Uterus (tissue), 2 donors: ENCODE measurements around the gene EFNB1.

Source experiments
- CTCF ChIP-seq, 4 experiments: fragments of 200-600 bp in 2 of 4; fragments of 450-650 bp in 2 of 4; sonication (generic) in 2 of 4; IDR thresholded peaks; one replicate each; pipeline ENCODE4 v1.5.1; 2016 to 2019; ENCODE audit warnings: antibody characterized with exemption in 4 of 4, mild to moderate bottlenecking in 2 of 4, moderate library complexity in 1 of 4
- POLR2A ChIP-seq, 2 donors: fragments of 450-650 bp; IDR thresholded peaks; one replicate each; pipeline ENCODE4 v1.6.1; 2016; ENCODE audit warnings: antibody characterized with exemption in 2 of 2, mild to moderate bottlenecking in 1 of 2, moderate library complexity in 1 of 2

GRCh38 chrX:68792083-68792482 lies 36.7 kb upstream of the EFNB1 start:
- TF ChIP-seq CTCF (IDR thresholded peaks at IDR 0.05) (no peak), POLR2A (IDR thresholded peaks at IDR 0.05) (no peak)
